Measurements from ENCODE around the gene BMP2K.

The BMP2K gene

GRCh38 chr4:78742300-78742699, 33.9 kb upstream of the BMP2K start:
- H3K27ac ChIP-seq, result no peak overlapping the region
- TF ChIP-seq, protein P1, sequence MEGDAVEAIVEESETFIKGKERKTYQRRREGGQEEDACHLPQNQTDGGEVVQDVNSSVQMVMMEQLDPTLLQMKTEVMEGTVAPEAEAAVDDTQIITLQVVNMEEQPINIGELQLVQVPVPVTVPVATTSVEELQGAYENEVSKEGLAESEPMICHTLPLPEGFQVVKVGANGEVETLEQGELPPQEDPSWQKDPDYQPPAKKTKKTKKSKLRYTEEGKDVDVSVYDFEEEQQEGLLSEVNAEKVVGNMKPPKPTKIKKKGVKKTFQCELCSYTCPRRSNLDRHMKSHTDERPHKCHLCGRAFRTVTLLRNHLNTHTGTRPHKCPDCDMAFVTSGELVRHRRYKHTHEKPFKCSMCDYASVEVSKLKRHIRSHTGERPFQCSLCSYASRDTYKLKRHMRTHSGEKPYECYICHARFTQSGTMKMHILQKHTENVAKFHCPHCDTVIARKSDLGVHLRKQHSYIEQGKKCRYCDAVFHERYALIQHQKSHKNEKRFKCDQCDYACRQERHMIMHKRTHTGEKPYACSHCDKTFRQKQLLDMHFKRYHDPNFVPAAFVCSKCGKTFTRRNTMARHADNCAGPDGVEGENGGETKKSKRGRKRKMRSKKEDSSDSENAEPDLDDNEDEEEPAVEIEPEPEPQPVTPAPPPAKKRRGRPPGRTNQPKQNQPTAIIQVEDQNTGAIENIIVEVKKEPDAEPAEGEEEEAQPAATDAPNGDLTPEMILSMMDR (conservative IDR thresholded peaks at IDR 0.05), result no peak

- TF ChIP-seq, protein P1 (conservative IDR thresholded peaks at IDR 0.05), result no peak
- no peak overlapping the region for H3K27ac ChIP-seq
Observed at GRCh38 chr4:78747475-78747922, 28.7 kb upstream of the BMP2K start.

DNA sequence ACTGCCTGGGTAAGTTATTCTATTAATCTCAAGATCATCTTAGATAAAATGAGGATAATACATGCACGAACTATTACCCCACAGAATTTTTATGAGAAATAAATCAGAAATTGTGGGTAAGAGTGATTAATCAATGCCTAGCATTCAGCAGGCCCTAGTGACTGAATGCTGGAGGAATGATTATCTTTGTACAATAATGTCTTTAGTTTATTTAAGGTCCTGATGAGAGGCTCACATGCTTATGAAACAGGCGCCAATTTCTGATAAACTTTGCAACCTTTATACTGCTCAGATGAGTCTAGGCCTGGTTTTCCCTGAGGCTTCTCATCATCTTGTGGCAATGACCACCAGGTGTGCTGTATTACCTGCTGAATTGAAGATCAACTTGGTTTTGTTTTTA, 27.8 kb upstream of the BMP2K start:
- TF ChIP-seq, protein P1 (conservative IDR thresholded peaks at IDR 0.05), result no peak
- H3K27ac ChIP-seq, result no peak overlapping the region

- H3K27ac ChIP-seq, result no peak overlapping the region
- TF ChIP-seq, protein P1 (conservative IDR thresholded peaks at IDR 0.05), result no peak
Observed at GRCh38 chr4:78749258-78749971, 26.7 kb upstream of the BMP2K start.

- H3K27ac ChIP-seq, result no peak overlapping the region
- TF ChIP-seq, protein P1 (conservative IDR thresholded peaks at IDR 0.05), result no peak
Observed at GRCh38 chr4:78749972-78750727, 26.0 kb upstream of the BMP2K start.

DNA sequence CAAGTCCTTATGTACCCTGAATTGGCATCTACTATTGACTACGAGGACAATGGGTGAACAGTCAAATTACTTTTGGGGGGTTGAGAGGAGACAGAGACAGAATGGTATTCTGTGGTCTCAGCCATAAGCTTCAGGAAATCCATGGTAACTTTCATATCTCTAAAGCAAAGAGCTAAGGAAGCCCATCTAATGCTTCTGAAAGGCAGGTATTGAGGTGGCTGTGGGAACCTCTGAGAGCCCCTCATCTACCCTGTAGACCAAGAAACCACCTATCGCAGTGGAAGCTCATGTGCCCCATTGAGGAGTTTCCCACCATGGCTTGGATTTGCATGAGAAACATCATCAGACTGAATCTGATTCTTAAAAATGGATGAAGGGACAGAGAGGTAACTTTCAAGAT, 23.1 kb upstream of the BMP2K start:
- TF ChIP-seq, protein P1 (conservative IDR thresholded peaks at IDR 0.05), result no peak
- H3K27ac ChIP-seq, result no peak overlapping the region

- no peak overlapping the region for H3K27ac ChIP-seq
Observed at GRCh38 chr4:78754872-78755271, 21.3 kb upstream of the BMP2K start.

More at GRCh38 chr4:78754872-78755271, 21.3 kb upstream of the BMP2K start:
- TF ChIP-seq, protein P1 (conservative IDR thresholded peaks at IDR 0.05), result no peak

All from VCaP (cell line).